Measurements from ENCODE around the gene CHPF2. TPM values are rescaled to one million over a fixed set of nuclear protein-coding genes. Genes with fewer than 3 reads are reported as not detected.

Gene CHPF2, protein sequence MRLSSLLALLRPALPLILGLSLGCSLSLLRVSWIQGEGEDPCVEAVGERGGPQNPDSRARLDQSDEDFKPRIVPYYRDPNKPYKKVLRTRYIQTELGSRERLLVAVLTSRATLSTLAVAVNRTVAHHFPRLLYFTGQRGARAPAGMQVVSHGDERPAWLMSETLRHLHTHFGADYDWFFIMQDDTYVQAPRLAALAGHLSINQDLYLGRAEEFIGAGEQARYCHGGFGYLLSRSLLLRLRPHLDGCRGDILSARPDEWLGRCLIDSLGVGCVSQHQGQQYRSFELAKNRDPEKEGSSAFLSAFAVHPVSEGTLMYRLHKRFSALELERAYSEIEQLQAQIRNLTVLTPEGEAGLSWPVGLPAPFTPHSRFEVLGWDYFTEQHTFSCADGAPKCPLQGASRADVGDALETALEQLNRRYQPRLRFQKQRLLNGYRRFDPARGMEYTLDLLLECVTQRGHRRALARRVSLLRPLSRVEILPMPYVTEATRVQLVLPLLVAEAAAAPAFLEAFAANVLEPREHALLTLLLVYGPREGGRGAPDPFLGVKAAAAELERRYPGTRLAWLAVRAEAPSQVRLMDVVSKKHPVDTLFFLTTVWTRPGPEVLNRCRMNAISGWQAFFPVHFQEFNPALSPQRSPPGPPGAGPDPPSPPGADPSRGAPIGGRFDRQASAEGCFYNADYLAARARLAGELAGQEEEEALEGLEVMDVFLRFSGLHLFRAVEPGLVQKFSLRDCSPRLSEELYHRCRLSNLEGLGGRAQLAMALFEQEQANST
- 10 to 100 TPM; 23.3 to 27.1 (median 25.6) TPM for polyA plus RNA-seq (ENCODE audit: insufficient read length in 4 of 4)

DNA sequence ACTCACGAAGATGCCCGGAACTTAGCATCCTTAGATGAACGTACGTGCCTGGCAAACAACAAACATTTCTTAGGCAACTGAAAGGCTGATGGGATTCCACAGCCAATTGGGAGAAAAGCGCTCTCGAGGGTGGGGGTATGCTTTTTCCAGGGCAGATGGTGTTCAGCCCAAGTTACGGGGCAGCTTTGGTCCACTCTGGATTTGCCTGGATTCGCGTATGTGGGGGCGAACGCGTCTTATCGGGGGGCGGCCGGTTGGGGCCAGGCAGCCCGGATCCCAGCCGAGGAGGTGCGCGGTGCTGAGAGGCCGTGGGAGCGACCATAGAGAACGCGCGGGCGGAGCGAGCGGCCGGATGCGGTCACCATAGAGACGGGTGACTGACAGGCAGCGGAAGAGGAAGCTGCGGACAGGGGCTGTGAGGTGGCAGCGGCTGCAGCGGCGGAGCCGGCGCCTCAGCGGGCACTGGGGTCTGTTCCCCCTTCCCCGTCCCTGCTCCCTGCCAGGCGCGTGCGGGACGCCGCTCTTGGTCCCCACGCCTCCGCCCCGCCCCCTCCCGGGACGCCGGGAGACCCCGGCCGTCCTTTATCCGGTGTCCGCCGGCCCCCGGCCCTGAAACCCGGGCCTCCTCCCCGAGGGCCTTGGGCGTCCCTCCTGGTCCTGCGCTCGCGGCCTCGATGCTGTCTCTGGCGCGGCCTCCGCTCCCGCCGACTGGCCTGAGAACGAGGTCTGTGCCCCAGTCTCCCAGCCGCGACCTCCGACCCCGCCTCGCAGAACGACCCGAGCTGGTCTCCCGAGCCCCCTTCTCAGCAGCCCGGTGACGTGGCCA lies at the start of gene CHPF2:
TSS of gene CHPF2 (plus strand) at position 393 of the 826 bp plus-strand sequence. CDS start 1,529 bp downstream, outside the sequence.
- DNase-seq (ENCODE audit: low read depth in 4 of 4, low spot score in 3 of 4): no peak

DNA sequence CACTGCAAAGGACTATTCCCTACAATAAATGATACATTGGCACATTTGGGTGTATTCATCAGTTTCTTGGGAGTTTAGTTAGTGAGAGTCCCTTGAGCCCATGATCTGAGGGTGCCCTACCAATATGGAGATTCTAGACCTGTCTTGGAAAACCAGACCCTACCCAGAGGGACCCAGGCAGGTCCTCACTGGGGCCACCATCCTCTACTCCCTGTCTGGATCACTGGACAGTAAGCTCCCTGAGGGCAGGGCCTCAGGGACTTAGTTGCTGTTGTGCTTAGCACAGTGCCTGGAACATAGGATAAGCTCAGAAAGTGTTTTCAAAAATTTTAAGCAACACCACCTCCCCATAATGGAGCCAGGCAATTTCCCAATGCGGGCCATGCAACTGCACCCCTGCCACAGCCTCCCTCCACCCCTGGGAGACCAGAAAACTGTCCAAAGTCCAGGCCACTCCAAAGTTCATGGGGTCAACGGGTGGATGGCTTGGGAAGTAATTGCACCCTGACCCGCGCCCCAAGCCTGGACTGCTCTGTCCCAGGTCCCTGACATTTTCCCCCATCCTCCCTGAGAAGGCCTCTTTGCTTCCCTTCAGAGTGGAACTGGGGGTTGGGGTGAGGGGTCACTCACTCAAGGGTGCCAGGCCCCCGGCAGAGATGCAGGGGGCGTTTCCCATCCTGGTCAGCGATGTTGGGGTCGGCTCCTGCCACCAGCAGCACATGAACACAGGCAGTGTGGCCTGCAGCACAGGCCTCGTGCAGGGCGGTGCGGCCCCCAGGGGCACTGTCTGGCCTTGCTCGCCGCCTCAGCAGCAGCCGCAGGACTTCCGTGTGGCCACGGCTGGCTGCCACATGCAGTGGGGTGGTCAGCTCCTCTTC lies 46.3 kb upstream of the CHPF2 start:
- no peak for DNase-seq (ENCODE audit: low read depth in 4 of 4, low spot score in 3 of 4)

DNA sequence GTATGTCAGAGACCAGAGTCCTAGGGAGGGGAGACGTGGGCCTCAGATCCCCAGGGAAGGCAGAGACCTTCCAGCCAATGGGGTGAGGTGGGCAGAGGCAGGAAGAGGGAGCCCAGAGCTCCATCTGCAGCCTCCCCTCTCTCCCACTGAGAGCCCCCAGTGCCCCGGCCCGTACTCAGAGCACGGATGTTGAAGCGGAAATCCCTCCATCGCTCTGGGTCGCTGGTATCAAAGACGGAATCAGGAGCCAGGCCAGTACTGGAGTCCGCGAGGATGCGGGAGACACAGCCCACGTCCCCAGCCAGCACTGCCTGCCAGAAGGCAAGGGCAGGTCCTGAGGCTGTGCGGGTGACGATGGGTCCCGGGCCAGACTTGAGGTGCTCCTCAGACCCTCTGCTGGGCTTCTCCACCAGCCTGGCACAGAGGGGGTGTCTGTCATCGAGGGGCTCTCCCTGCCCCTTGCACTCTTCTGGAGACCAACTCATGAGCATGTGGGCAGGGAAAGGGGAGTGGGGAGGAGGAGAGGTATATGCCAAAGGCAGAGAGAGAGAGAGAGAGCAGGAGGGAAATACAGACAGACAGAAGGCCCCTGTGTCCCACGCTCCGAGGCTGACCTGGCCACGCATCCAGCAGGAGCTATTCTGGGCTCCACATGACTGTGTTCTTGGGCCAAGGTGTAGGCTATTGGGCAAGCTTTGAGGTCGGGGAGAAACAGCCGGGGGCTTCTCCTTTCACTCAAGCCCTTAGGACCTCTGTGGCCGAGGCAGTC lies 45.5 kb upstream of the CHPF2 start, which contains the start of gene ASB10:
TSS of gene ASB10 (minus strand) at position 611 of the 769 bp plus-strand sequence. CDS start at position 491, 120 bp downstream.
- DNase-seq (ENCODE audit: low read depth in 4 of 4, low spot score in 3 of 4): no peak

DNA sequence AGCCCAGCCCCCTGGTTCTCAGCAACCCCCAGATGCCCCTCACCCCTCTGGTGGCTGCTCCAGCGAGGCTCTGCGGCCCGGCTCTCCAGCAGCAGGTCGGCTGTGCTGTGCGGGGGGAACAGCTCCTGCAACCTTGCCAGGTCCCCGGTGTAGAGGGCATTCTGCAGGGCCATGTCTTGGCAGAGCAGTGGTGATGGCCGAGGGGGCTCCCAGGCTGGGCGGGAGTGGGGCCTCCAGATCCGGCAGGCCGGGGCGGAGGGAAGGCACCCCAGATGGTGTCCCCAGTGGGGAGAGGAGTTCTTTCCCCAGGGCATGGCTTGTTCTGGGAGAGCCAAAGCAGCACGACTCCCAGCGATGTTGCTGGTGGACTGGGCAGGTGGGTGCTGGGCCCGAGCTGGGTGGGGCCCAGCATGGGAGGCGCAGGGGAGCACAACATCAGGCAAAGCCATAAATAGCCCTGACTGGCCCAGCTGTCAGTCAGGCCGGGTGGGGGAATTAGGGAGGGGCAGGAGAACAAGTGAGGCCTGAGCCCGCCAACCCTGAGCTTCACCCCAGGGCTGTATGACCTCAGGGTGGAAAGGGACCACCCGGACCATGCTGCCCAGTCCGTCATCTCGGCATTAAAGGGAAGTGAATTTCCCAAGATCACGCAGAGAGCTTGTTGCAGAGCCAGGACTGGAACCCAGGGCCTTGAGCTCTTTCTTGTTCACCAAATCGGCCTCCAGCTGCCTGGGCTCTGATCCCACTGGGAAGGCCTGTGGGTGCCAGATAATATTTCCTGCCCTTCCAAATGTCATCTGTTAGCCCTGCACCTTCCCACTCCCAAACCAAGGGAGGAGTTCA lies 44.7 kb upstream of the CHPF2 start:
- no peak for DNase-seq (ENCODE audit: low read depth in 4 of 4, low spot score in 3 of 4)

DNA sequence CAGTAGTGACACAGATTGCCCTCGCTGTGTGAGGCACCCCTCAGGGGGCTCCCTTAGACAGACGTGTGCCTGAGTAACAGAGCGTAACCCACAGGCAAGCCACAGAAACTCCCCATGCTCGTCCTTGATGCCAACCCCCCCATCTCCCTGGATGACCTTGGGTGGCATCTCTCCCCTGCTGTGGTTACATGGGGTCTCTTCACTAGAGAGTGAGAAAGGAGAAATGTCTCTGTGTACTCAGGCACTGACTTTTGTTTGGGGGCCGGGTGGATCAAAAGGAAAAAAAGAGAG lies 44.1 kb upstream of the CHPF2 start:
- DNase-seq (ENCODE audit: low read depth in 4 of 4, low spot score in 3 of 4): no peak

DNA sequence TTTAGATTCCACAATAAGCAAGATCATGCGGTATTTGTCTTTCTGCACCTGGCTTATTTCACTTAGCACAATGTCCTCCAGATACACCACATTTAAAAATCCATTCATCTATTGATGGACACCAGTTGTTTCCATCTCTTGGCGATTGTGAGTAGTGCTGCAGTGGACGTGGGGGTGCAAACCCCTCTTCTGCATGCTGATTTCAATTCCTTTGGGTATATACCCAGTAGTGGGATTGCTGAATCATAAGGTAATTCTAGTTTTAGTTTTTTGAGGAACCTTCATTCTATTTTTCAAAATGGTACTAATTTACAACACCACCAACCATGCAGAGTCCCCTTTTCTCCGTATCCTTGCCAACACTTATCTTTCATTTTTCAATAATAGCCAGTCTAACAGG lies 43.2 kb upstream of the CHPF2 start:
- no peak for DNase-seq (ENCODE audit: low read depth in 4 of 4, low spot score in 3 of 4)

DNA sequence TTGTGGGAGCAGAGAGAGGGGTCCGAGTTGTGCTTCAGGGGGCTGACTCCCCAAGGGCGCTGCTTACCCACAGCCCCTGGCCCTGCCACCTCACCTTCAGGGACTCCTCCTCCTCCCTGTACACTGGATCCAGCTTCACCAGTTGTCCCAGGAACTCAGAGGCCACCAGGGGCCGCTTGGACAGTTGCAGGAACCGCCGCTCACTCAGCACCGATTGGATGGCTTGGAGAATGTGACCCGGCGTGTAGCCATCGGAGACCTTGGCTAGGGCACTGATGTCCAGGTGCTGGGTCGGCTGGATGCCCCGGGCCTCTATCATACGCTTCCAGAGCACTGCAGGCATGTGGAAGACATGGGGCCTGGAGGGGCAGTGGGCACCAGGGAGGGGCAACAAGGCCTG lies 40.7 kb upstream of the CHPF2 start:
- no peak for DNase-seq (ENCODE audit: low read depth in 4 of 4, low spot score in 3 of 4)

DNA sequence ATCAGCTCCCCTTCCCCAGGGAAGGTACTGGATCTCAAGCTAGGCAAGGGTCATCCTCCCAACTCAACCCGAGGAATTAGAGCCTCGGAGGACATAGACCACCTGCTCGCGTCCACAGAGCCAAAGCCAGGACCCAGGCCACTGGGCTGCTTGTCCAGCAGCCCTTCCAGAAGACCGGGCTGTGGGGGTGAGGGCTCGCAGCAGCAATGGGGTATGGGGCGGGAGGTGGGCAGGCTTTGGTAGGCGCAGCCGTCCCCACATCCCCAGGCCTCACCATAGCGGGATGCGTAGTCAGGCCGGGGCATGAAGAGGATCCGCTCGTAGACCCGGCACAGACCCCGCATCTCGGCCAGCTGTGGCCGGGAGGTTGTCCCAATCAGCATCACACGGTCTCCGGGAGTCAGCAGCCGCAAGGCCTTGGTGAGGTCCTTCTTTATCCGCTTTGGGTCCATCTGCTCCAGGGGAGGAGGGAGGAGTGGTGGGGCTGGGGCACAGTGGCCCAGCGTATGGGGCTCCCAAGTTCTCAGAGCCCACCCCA lies 40.2 kb upstream of the CHPF2 start:
- no peak for DNase-seq (ENCODE audit: low read depth in 4 of 4, low spot score in 3 of 4)

DNA sequence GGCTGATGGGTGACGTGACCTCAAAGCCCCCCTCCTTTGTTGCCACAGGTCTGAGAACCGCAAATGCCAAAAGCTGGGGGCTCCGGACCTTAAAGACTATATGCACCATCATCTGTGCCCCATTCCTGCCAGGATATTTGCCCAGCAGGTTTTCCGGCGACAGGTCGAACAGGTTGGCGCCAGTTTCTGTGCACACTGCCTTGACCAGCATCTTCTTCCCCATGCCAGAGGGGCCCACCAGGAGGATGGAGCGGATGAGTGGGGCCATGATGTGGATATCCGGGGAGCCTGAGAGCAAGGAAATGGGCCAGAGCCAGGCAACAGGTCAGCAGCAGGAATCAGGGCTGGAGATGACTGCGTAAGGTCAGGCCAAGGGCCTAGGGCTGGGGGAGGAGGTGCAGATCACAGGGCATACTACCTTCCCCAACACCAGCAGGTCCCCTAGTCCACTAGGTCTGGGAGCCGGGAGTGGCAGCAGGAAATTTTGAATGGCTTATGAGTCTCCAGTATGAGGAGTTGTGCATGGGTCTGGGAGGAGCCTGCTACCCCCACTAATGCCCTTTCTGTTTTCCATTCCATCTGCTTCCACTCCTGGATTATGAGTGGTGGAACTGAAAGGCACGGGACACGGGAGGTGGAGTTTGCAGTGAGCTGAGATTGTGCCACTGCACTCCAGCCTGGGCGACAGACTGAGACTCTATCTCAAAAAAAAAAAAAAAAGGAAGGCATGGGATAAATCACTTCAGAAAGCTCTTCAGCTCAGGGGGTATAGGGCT lies 38.9 kb upstream of the CHPF2 start:
- DNase-seq (ENCODE audit: low read depth in 4 of 4, low spot score in 3 of 4): no peak

DNA sequence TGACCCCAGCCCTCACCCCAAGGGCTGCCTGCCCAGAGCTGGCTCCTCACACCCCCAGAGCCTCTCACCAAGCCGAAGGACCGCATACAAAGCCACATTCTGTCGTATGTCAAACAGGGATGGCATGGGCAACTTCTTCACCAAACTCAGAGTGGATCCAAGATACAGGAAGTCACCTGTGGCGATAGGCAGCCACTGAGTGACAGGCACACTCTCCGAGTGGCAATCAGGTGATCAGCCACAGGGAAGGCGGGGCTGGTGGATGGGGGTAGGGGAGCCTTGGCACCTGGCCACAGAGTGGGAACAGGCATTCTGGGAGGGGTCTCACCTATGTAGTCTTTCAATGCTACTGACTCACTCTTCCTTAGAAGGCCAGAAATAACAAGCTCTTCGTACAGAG lies 38.1 kb upstream of the CHPF2 start:
- no peak for DNase-seq (ENCODE audit: low read depth in 4 of 4, low spot score in 3 of 4)

DNA sequence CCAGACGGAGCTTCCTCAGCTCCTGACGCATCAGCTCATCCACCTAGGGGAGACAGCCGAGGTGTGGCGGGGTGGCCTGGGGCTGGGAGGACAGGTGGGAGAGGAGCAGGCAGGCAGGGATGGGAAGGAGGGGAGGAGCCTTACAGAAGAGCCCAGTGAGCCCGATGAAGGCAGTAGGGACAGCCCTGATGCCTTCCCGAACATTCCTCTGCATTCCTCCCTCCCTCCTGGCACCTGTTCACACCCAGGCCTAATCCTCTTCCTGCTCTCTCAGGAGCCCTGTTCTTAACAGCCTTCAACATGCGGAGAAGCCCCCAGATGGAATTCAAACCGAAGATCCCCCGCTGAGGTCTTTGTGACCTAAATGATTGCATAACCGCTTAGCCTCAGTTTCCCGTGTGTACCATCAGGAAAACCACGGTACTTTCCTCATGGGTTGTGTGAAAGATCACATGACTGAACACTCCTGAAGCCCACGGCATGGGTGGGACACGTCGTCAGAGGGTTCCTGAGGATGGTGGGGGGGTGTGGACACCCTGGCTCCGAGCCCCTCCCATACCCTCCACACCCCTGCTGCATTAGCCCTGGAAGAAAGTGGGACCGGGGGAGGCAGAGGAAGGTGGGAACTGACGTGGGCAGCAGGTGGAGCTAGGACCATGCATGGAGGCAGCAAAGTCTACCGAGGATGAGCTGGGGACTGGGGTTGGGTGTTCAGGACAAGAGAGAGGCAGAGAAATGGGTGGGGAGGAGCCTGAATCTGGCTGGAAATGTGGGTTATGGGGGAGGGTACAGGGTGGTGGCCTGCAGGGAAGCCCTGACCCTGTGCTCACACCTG lies 36.5 kb upstream of the CHPF2 start:
- no peak for DNase-seq (ENCODE audit: low read depth in 4 of 4, low spot score in 3 of 4)

DNA sequence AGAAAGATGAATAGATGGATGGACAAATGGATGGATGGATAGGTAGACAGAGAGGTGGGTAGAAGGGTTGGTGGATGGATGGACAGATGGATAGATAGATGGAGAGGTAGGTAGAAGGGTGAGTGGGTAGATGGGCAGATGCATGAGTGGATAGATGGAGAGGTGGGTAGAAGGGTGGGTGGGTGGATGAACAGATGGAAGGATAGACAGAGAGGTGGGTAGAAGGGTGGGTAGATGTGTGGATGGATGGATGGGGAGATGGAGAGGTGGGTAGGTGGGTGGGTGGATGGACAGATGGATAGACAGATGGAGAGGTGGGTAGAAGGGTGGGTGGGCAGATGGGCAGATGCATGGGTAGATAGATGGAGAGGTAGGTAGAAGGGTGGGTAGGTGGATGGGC lies 34.4 kb upstream of the CHPF2 start:
- no peak for DNase-seq (ENCODE audit: low read depth in 4 of 4, low spot score in 3 of 4)

DNA sequence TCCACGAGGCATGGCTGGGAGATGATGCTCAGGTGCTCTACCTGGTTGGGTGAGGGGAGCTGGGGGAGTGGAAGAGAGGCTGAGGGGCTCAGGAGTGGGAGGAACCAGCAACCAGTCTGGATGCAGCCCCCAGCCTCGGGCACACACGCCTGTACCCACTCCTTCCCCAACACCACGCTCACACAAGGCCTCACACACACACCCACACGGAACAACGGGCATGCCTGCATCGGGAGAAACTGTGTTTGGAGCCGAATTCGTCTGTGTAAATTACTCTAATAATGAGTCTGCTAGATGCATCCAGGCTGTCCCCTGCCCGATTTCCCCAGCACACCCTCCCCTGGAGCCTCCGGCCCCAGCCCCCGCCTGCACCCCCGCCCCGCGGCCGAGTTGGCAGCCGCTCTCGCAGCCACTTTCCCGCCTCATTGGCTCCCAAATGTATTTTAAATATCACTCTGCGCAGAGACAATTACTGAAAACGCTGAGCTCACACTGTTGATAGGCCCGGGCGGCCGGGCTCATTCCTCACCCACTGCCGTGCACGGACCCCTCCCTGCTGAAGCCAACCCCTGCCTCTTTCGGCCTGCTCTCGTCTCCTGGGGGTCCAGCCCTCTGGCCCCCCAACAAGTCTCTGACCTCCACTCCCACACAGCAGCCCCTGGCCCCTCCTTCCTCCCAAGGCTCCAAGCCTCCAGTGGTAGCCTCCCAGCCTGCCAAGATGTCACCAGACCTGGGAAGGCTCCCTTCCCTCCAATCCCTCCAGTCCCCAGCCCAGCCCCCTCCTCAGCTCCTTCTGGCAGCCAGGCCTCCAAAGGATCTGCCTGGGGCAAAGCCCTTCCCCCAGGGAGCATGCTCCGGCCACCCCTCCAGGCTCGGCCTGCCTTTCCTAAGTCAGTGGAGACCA lies 33.1 kb upstream of the CHPF2 start:
- peak in 3 of 4 donors; percentile 20 to 25 (median 24) for DNase-seq (ENCODE audit: low read depth in 4 of 4, low spot score in 3 of 4)

DNA sequence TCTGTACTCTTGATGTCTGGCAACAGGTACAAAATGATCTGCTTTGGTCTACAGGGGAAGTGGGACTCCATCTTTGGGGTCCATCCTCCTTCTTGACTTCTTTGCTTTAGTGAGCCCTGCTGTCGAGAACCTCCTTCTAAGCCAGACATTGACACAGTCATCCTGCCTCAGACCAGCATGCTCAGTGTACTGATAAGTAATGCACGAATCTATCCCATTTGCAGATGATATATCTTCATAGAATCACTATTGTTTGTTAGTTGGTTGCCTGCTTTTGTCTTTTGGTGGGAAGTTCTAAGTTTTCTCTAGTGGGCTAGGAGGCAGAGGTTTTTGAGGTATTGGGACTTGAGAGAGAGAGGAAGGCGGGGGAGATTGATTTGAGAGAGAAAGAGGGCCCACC lies 30.9 kb upstream of the CHPF2 start:
- DNase-seq (ENCODE audit: low read depth in 4 of 4, low spot score in 3 of 4): no peak

DNA sequence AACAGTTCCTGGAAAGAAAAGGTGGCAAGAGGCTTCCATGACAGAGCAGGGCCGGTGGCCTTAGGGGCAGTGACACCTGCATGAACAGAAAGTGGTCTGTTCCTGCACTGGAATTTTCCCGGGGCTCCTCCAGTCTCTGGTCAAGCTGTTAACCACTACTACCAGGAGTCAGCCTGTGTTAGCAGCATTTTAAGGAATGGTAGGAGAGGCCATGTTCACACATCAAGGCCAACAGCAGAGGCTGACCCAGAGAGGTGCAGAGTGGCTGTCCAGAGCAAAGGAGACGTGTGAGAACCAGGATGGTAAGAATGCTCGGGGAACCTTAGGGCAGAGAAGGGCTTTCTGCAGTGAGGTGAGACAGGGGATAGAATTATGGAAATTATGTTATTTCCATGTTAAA lies 30.5 kb upstream of the CHPF2 start:
- DNase-seq (ENCODE audit: low read depth in 4 of 4, low spot score in 3 of 4): no peak

DNA sequence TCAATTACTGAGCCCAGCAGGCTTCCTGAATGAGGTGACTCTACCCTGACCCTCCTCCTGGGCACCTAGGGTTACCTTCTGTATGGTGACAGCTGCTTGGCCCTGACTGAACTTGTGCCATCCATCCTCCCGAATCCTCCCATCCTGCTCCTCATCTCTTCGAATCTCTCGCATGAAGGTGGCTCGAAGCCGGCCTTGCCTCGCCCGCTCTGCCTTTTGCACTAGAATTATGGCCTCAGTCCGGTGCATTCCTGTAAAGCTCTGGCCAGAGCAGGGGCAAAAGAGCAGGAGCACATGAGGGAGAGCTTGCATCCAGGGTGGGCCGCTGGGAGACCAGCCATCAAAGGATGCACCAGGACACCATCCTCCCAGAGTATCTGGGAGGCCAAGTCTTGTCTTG lies 29.4 kb upstream of the CHPF2 start:
- no peak for DNase-seq (ENCODE audit: low read depth in 4 of 4, low spot score in 3 of 4)
